ENCODE results near the gene DLG1.

DLG1 gene

DNA sequence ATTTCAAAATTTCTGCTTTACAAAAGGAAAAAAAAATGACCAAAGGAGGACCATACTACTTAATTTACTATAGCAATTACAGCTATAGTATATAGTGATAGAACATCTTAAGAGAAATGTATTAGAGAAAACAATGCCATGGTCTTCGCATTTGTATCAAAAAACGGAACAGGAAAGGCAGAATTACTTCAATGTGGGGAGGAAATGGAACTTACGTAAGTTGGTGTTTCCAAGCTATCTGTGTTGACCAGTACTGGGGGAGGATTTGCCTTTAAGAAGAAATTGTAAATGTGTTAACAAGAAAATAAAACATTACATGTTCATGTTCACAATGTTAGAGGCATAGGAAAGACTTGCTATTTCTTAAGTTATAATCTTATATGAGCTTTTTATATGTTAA is 148.9 kb downstream of the DLG1 start:
- TF ChIP-seq, protein P1, sequence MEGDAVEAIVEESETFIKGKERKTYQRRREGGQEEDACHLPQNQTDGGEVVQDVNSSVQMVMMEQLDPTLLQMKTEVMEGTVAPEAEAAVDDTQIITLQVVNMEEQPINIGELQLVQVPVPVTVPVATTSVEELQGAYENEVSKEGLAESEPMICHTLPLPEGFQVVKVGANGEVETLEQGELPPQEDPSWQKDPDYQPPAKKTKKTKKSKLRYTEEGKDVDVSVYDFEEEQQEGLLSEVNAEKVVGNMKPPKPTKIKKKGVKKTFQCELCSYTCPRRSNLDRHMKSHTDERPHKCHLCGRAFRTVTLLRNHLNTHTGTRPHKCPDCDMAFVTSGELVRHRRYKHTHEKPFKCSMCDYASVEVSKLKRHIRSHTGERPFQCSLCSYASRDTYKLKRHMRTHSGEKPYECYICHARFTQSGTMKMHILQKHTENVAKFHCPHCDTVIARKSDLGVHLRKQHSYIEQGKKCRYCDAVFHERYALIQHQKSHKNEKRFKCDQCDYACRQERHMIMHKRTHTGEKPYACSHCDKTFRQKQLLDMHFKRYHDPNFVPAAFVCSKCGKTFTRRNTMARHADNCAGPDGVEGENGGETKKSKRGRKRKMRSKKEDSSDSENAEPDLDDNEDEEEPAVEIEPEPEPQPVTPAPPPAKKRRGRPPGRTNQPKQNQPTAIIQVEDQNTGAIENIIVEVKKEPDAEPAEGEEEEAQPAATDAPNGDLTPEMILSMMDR (IDR thresholded peaks at IDR 0.05; ENCODE audit: insufficient read depth, missing control alignments): no peak
- no peak for FAIRE-seq
- no peak for DNase-seq (ENCODE audit: insufficient read length, low spot score)

DNA sequence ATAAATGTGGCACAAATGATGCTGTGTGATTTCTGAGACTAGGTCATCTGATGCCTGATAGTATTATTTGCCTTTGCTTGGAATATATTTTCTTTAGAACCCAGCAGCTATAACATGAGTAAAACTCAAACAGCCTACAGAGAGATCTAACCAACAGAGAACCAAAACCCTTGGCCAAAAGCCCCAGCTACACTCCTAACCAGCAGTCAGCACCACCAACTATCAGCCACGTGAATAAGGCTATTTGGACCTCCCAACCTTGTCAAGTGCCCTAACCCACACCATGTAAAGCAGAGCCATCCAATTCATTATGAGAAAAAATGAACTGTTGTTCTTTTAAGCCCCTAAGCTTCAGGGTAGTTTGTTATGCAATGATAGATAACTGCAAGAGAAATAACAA is 154.2 kb downstream of the DLG1 start:
- TF ChIP-seq, protein P1 (IDR thresholded peaks at IDR 0.05; ENCODE audit: insufficient read depth, missing control alignments): no peak
- no peak for FAIRE-seq
- DNase-seq (ENCODE audit: insufficient read length, low spot score): no peak

DNA sequence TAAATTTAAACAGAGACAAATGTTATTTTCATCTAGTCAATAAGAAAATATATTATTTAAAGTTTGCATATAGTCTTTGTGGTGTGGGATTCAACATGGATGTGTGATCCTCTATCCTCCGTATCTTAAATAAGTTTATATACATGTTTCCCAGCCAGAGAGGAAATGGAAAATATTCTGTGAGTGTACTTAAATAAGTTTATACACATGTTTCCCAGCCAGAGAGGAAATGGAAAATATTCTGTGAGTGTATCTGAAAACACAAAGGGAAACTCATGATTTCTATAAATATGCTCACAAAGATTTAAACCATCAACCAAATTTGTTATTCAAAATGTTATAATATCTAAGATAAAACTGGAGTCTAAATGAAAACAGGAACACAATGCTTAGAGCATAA is 158.8 kb downstream of the DLG1 start:
- FAIRE-seq (no peak), DNase-seq (ENCODE audit: insufficient read length, low spot score) (no peak)
- TF ChIP-seq, protein P1 (IDR thresholded peaks at IDR 0.05; ENCODE audit: insufficient read depth, missing control alignments): no peak

DNA sequence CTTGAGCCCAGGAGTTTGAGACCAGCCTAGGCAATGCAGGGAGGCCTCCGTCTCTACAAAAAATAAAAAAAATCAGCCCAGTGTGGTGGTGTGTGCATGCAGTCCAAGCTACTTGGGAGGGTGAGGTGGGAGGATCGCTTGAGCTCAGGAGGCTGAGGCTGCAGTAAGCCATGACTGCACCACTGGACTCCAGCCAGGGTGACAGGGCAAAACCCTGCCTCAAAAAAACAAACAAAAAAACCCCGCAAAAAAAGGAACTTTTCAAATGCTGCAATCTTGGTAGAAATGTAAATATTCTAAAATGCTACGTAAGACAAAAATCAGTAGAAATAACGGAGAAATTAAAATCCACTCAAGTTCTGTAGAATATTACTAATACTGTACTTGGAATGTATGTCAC is 160.7 kb downstream of the DLG1 start:
- TF ChIP-seq, protein P1 (IDR thresholded peaks at IDR 0.05; ENCODE audit: insufficient read depth, missing control alignments): no peak

DNA sequence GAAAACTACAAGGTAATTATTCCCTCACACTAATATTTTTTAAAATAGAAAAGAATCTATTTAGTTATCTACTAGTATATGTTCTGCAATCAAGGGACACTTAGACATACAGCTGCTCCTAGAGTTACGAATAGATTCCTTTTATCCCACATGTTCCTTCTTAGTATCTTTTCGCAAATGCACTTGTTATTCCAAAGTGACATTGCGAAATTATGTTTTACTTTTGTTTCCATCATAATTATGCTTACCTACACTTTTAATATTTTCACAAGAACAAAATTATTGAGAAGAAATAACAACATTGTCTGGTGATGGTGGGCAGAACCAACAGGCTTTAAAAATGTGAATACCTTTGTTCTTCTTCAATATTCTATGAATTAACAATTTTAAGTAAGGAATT is 161.7 kb downstream of the DLG1 start:
- TF ChIP-seq, protein P1 (IDR thresholded peaks at IDR 0.05; ENCODE audit: insufficient read depth, missing control alignments): no peak
- FAIRE-seq (no peak), DNase-seq (ENCODE audit: insufficient read length, low spot score) (no peak)

More for the DNA sequence above, 160.7 kb downstream of the DLG1 start:
- DNase-seq (ENCODE audit: insufficient read length, low spot score): no peak
- FAIRE-seq: no peak

DNA sequence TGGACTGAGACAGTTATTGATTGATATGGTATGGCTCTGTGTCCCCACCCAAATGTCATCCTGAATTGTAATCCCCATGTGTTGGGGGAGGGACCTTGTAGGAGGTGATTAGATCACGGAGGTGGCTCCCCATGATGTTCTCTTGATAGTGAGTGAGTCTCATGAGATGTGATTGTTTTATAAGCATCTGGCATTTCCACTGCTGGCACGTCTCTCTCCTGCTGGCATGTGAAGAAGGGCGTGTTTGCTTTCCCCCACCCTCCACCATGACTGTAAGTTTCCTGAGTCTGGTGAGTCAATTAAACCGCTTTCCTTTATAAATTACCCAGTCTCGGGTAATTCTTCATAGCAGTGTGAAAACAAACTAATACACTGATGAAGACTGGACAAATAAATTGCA is 163.2 kb downstream of the DLG1 start:
- TF ChIP-seq, protein P1 (IDR thresholded peaks at IDR 0.05; ENCODE audit: insufficient read depth, missing control alignments): no peak
- FAIRE-seq (no peak), DNase-seq (ENCODE audit: insufficient read length, low spot score) (no peak)

DNA sequence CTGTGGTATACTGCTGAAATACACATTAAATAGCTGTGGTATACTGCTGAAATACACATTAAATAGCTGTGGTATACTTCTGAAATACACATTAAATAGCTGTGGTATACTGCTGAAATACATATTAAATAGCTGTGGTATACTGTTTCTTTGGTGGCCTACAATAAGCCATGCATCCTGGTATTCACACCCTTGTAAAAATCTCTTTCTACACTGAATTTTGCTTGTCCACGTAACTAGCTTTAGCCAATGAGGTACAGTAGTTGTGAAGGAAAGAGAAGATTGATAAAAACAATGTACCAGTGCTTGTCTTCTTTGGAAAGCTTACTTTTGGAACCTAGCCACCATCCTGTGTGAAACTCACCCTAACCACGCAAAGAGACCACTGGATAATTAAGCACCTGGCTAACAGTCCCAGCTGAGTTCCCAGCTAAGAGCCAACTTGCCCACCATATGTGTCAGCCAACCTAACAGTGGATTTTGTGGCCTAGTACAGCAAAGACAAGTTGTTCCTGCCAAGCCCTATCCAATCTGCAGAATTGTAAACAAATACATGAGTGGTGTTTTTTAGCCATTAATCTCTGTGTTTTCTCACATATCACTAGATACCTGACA is 165.4 kb downstream of the DLG1 start:
- TF ChIP-seq, protein P1 (IDR thresholded peaks at IDR 0.05; ENCODE audit: insufficient read depth, missing control alignments): no peak
- DNase-seq (ENCODE audit: insufficient read length, low spot score): no peak
- FAIRE-seq: no peak
